Fibroblast of villous mesenchyme (primary cell): ENCODE data around the gene NOS2. TPM values are rescaled to one million over a fixed set of nuclear protein-coding genes. Genes with fewer than 3 reads are reported as not detected.
"Not testable (repeated sequence)": the region's sequence is repeated elsewhere in the genome, so short reads cannot be mapped to it uniquely, and the experiment has no call there.

Source experiments
- DNase-seq: peaks from one replicate; pipeline ENCODE4 v3.0.0-alpha.2; 2010; ENCODE audit warnings: low read depth
- H3K4me3 ChIP-seq: 2 replicates; pipeline ENCODE4 v1.5.1; 2011; ENCODE audit warnings: low read depth, mild to moderate bottlenecking, low read length
- total RNA-seq: library from RNA; depleted of rRNA; stranded (reverse); fragments of >200 nt; gene quantifications from 2 replicates; pipeline ENCODE4 v1.2.3, GENCODE V29; 2012
- TF ChIP-seq, protein P1 (sequence below): IDR thresholded peaks from 2 replicates; pipeline ENCODE4 v1.5.1; 2012; ENCODE audit warnings: low read depth, mild to moderate bottlenecking, low read length; ENCODE audit not compliant: insufficient read depth

NOS2 gene
- total RNA-seq, 1 donor = not detected

DNA sequence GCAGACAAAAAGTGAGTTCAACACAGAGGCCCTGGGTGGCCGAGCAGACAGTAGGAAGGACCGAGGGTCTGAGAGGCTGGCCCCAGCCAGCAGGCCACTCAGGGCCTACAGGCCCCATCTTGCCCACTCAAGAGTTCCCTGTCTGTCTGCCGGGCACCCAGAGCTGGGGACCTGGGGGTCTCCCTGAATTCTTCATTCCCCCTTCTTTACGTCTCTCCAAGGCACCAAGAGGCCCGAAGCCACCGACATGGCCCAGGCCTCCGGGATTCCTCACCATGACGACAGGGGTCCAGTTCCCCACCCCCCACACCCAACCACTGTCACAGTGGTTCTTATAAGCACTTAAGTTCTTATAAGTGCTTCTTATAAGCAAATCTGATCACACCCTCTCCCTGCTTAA is 49.2 kb downstream of the NOS2 start:
- H3K4me3 ChIP-seq = no peak overlapping the region
- TF ChIP-seq, protein P1, sequence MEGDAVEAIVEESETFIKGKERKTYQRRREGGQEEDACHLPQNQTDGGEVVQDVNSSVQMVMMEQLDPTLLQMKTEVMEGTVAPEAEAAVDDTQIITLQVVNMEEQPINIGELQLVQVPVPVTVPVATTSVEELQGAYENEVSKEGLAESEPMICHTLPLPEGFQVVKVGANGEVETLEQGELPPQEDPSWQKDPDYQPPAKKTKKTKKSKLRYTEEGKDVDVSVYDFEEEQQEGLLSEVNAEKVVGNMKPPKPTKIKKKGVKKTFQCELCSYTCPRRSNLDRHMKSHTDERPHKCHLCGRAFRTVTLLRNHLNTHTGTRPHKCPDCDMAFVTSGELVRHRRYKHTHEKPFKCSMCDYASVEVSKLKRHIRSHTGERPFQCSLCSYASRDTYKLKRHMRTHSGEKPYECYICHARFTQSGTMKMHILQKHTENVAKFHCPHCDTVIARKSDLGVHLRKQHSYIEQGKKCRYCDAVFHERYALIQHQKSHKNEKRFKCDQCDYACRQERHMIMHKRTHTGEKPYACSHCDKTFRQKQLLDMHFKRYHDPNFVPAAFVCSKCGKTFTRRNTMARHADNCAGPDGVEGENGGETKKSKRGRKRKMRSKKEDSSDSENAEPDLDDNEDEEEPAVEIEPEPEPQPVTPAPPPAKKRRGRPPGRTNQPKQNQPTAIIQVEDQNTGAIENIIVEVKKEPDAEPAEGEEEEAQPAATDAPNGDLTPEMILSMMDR = no peak
- DNase-seq = no peak

DNA sequence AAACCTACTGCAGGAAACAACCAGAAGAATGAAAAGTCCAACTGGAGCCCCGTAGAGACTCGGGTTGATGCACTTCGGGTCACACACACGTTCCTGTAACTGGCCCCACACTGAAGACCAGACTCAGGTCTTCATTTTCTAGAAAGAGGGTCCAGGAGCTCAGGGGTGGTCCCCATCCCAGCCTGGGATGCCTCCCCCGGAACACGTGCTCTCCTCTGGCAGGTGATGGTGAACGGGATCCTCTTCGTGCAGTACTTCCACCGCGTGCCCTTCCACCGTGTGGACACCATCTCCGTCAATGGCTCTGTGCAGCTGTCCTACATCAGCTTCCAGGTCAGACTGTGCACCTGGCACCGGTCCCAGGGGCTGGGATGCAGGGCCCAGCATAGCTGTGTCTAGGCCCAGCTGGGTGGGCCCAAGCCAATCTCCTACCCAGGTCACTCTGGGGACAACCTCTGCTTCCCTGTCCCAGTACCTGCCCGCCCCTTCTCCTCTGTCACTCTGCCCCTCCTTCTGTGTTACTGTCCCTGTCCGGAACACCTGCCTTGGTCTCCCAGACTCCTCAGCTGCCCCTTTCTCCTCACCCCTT is 50.7 kb downstream of the NOS2 start:
- DNase-seq, H3K4me3 ChIP-seq: not testable (repeated sequence)

DNA sequence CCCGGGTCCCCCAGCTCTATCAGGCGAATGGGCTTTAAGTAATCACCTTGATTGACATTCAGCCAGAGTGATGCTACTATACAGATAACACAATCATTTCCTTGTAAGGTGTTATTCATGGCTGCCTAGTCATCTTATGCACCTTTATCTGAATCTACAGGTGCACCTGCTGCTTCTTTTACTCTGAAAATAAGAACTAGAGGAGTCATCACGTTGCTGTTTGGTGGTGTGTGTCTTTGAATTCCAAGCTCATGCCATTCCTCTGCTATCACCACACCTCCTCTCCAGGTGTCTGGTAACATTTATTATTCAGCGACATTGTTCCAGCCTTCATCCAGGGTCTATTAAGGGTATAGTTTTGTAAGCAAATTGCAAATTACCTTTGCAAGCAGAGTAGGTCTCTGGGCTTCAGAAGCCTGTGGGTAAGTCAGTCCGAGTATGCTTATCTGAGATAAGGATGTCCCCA is 51.9 kb downstream of the NOS2 start:
- DNase-seq = no peak
- TF ChIP-seq, protein P1 = no peak
- H3K4me3 ChIP-seq = no peak overlapping the region

DNA sequence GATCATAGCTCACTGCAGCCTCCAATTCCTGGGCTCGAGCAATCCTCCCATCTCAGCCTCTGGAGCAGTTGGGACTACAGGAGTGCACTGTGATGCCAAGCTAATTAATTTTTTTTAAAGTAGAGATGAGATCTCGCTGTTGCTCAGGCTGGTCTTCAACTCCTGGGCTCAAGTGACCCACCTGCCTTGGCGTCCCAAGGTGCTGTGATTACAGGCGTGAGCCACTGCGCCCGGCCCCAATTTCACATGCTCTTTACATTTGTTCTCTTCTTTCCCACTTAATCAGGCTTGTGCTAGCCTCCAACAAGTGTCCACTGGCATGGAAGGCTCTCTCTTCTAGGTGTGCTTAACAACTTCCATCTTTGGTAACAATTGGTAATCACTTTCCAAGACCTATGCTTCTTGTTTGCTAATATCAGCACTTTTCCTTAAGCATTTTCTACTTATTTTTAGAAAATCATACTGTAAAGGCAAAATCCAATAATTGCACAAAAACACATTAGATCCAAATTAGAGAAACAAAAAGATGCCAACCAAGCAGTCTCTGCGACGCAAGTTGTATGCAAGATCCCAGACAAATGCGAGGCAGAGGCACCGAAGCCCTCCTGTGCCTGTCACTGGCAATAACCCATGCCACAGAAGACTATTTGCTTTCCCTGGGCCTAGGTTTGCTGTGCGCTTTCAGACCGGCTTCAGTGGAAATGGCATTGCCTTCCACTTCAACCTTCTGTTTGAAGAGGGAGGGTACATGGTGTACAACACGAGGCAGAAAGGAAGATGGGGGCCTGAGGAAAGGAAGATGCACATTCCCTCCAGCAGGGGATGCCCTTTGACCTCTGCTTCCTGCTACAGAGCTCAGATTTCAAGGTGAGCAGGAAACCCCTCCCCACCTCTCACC is 52.6 kb downstream of the NOS2 start:
- DNase-seq = no peak
- TF ChIP-seq, protein P1 = peak; percentile 43
- H3K4me3 ChIP-seq = no peak overlapping the region

DNA sequence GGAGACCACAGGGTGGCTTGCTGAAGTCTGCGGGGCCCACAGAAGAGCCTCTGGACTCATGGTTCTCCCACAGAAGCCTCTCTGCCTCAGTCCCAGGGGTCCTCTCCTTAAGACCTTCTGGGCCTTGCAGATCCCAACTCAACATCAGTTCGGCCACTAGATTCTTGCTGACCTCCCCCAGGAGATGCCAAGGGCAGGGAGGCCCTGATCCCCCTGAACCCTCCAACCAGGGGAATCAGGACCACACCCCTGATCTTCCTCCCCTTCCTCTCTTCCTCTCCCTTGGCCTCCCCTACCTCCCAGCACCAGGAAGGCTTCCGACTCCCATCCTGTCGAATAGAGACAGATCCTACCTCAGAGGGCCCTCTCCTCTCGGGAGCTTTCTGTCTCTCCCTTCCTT is 53.4 kb downstream of the NOS2 start:
- DNase-seq = no peak
- TF ChIP-seq, protein P1 = no peak

DNA sequence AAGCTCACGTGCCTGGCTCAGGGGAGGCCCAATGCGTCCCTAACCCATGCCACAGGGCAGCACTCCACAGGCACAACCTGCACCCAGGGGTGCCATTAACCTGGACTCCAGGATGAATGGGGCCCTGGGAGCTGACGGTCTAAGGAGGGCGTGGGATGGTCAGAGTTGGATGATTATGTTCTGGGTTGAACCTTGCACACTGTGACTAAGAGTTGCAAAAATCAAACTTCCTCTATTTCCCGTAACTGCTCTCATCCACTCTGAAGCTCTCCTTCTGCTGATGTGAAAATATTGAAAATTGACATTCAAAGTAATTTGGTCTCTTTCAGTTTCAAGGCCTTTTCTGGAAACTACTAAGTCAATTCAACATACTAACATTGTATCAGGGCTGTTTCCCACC is 54.0 kb downstream of the NOS2 start:
- not testable (repeated sequence) for H3K4me3 ChIP-seq, DNase-seq

More for the DNA sequence above, 53.4 kb downstream of the NOS2 start:
- no peak overlapping the region for H3K4me3 ChIP-seq

DNA sequence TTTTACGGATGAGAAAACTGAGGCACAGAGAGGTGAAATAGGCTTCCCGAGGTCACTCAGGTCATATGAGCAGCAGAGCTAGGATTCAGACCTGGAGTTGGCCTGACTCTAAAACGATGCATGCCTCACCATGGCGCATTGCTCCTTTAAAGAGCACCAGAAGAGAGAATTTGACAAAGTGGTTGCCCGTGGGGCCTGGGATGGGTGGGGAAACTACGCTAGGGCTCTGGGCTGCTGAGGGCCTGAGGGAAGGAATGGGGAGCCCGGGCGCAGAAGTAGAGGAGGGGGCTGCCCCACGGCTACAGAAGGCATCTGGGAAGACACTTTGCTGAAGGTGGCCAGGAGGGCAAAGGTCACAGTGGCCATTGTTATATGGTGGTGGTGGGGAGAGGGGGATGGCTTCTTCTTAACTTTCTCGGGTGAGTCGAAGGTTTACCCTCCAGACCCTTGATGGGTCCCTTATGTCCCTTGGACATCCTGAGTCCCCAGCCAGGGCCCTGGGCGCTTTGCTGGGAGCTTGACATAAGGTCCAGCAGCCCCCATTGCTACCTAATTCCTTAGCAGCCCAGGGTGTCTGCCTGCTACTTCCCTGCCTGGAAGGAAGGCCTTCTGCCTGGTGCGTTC is 55.0 kb downstream of the NOS2 start:
- not testable (repeated sequence) for H3K4me3 ChIP-seq, DNase-seq

DNA sequence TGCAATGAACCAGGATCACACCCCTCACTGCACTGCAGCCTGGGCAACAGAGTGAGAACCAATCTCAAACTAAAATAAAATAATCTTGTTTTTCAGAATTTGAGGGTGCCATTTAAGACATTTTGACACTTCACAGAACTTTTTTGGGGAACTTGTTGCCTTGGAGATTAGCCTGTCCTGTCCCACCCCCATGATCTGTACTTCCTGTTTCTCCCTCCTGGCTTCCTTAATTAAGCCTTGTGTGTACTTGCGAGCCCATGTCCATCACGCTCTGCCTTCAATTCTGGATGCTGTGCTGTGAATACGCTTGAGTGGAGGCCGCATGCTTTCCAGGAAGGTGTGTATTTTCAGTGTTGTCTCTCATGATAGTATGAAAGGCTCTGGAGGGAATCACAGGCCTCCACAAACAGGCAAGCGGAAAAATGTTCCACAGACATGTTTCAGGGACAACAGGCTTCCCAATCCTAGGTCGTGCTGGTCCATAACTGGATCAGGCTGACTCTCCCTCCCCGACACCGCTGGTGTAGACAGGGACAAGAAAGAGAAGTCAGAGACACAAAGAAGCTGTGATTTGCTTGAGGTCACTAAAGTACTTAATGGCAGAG is 56.9 kb downstream of the NOS2 start:
- DNase-seq = no peak

More for the DNA sequence above, 56.9 kb downstream of the NOS2 start:
- no peak overlapping the region for H3K4me3 ChIP-seq
- TF ChIP-seq, protein P1 = no peak
